K562 (cell line): Measurements from ENCODE around the gene SMOC2. TPM values are rescaled to one million over a fixed set of nuclear protein-coding genes. Genes with fewer than 3 reads are reported as not detected.

Experiments used
- ATAC-seq: fragments of 200-7000 bp; cut with Tn5 transposase; 3 replicates; pipeline ENCODE4 v1.9.1; 2020; ENCODE audit warnings: moderate library complexity
- BruUV-seq: library from RNA; stranded (reverse); fragments of 400-500 nt; replicated peaks from 2 replicates; lab custom pipeline; 2021; lab: Mats Ljungman, UMichigan
- CTCF ChIA-PET: fragments of 300-600 bp; formaldehyde crosslinking; extraction: SDS; loops from one replicate; lab custom pipeline; 2021; ENCODE audit warnings: low intra/inter-chr PET ratio; lab: Yijun Ruan, JAX
- POLR2A ChIA-PET: fragments of 300-600, 350-650 bp; sonication (Branson Sonifier 250); formaldehyde crosslinking; extraction: SDS; loops from one replicate; lab custom pipeline; 2021; ENCODE audit warnings: antibody characterized with exemption, inconsistent platforms; lab: Yijun Ruan, JAX
- DNase-seq, 4 experiments: peaks; one replicate each; pipeline versions ENCODE4 v3.0.0 to v3.0.0-alpha.2; 2011 to 2018; ENCODE audit warnings: low spot score in 3 of 4, mixed read lengths in 3 of 4; ENCODE audit errors: extremely low read depth in 1 of 4
- FAIRE-seq: peaks from 2 replicates; lab custom pipeline; 2011; peaks lifted over from hg19 to GRCh38; lab: Jason Lieb, UNC
- H2AFZ ChIP-seq: 2 replicates; pipeline ENCODE4 v1.6.0; 2011; ENCODE audit warnings: low read depth, low read length, control low read depth, inconsistent platforms
- H3K27ac ChIP-seq: fragments of 200-600 bp; 3 replicates; pipeline ENCODE4 v1.8.0; 2011; ENCODE audit warnings: low read depth, mild to moderate bottlenecking, control low read depth, inconsistent platforms, low read length, moderate library complexity, mixed read lengths; ENCODE audit errors: extremely low read depth
- H3K27me3 ChIP-seq, 2 experiments: fragments of 300-600 bp in 1 of 2; 2 replicates in 1 of 2; 3 replicates in 1 of 2; pipeline versions ENCODE4 v1.6.0 to v1.8.0; 2011; ENCODE audit warnings: inconsistent platforms in 2 of 2, low read length in 2 of 2, mild to moderate bottlenecking in 1 of 2, mixed read lengths in 1 of 2, moderate library complexity in 1 of 2; ENCODE audit not compliant: control insufficient read depth in 2 of 2, insufficient read depth in 2 of 2
- H3K36me3 ChIP-seq: fragments of 300-600 bp; 3 replicates; pipeline ENCODE4 v1.8.0; 2011; ENCODE audit warnings: mild to moderate bottlenecking, low read length, inconsistent platforms; ENCODE audit not compliant: control insufficient read depth, insufficient read depth
- H3K4me1 ChIP-seq, 2 experiments: fragments of 200-600 bp in 1 of 2; replicated peaks in 1 of 2; 2 replicates in 1 of 2; 3 replicates in 1 of 2; pipeline versions ENCODE4 v1.5.1 to v1.8.0; 2011; ENCODE audit warnings: inconsistent platforms in 2 of 2, low read length in 2 of 2, mild to moderate bottlenecking in 1 of 2, mixed read lengths in 1 of 2, moderate library complexity in 1 of 2; ENCODE audit not compliant: control insufficient read depth in 2 of 2, insufficient read depth in 2 of 2
- H3K4me2 ChIP-seq: 2 replicates; pipeline ENCODE4 v1.6.1; 2011; ENCODE audit warnings: low read length, control low read depth, inconsistent platforms, mixed read lengths; ENCODE audit not compliant: insufficient read depth
- H3K4me3 ChIP-seq: fragments of 200-600 bp; sonication (generic), shearing (Covaris generic); 2 replicates; pipeline ENCODE4 v1.5.1; 2016; ENCODE audit warnings: control low read depth, inconsistent platforms
- H3K79me2 ChIP-seq: fragments of 200-600 bp; 3 replicates; pipeline ENCODE4 v1.8.0; 2011; ENCODE audit warnings: low read length, inconsistent platforms; ENCODE audit not compliant: control insufficient read depth, insufficient read depth
- H3K9ac ChIP-seq, 2 experiments: 2 replicates each; pipeline versions ENCODE4 v1.6.0 to v1.6.1; 2011; ENCODE audit warnings: low read depth in 2 of 2, low read length in 2 of 2, control low read depth in 1 of 2, inconsistent platforms in 1 of 2, mild to moderate bottlenecking in 1 of 2, mixed read lengths in 1 of 2; ENCODE audit not compliant: insufficient read depth in 1 of 2
- H3K9me1 ChIP-seq: one replicate; pipeline ENCODE4 v1.6.0; 2011; ENCODE audit warnings: inconsistent platforms, mild to moderate bottlenecking, low read length, moderate library complexity; ENCODE audit not compliant: control insufficient read depth, insufficient read depth
- H3K9me3 ChIP-seq: replicated peaks from 2 replicates; pipeline ENCODE4 v1.5.1; 2011; ENCODE audit warnings: low read depth, low read length, inconsistent platforms; ENCODE audit not compliant: control insufficient read depth, insufficient read depth
- H4K20me1 ChIP-seq: replicated peaks from 2 replicates; pipeline ENCODE4 v1.6.1; 2011; ENCODE audit warnings: low read length, inconsistent platforms, mixed read lengths; ENCODE audit not compliant: control insufficient read depth, insufficient read depth
- BCOR ChIP-seq: fragments of 450-650 bp; IDR thresholded peaks from 2 replicates; pipeline ENCODE4 v1.6.1; 2016
- BMI1 ChIP-seq: fragments of 150-350 bp; IDR thresholded peaks from 2 replicates; pipeline ENCODE4 v1.6.1; 2014; ENCODE audit warnings: low read length
- KHSRP ChIP-seq: fragments of 450-650 bp; IDR thresholded peaks from 2 replicates; pipeline ENCODE4 v1.6.1; 2017
- LEF1 ChIP-seq: fragments of 450-650 bp; IDR thresholded peaks from 2 replicates; pipeline ENCODE4 v1.6.1; 2016; ENCODE audit warnings: mild to moderate bottlenecking
- MAX ChIP-seq: sonication (generic); formaldehyde crosslinking; IDR thresholded peaks from 2 replicates; pipeline ENCODE4 v1.9.0; 2022; ENCODE audit warnings: mild to moderate bottlenecking, missing genetic modification reagents
- MXI1 ChIP-seq: IDR thresholded peaks from 2 replicates; pipeline ENCODE4 v1.6.1; 2011; ENCODE audit warnings: low read depth, mild to moderate bottlenecking, improper control_type of control experiment, low read length
- POLR2AphosphoS5 ChIP-seq: IDR thresholded peaks from 2 replicates; pipeline ENCODE4 v1.6.1; 2011; ENCODE audit warnings: mild to moderate bottlenecking, low read depth, low read length, moderate library complexity; ENCODE audit not compliant: control insufficient read depth, insufficient read depth
- ZNF274 ChIP-seq: IDR thresholded peaks from 2 replicates; pipeline ENCODE4 v1.6.1; 2011; ENCODE audit warnings: low read depth, mild to moderate bottlenecking, low read length, moderate library complexity, borderline replicate concordance
- ZNF398 ChIP-seq: fragments of 250-450 bp; sonication (Bioruptor Pico); IDR thresholded peaks from 2 replicates; pipeline ENCODE4 v1.8.0; 2021; ENCODE audit warnings: moderate library complexity, mild to moderate bottlenecking, inconsistent platforms
- ZNF785 ChIP-seq: fragments of 250-450 bp; sonication (Bioruptor Pico); IDR thresholded peaks from 2 replicates; pipeline ENCODE4 v1.4.0; 2020; ENCODE audit warnings: mild to moderate bottlenecking
- WGBS: fragments of 100-300 bp; shearing (Covaris generic); methylation state at CpG from one replicate; pipeline ENCODE4 v1.1.6; 2016; ENCODE audit warnings: low coverage, mixed read lengths; ENCODE audit not compliant: insufficient coverage; ENCODE audit errors: missing lambda C conversion rate; 5-methylcytosine and 5-hydroxymethylcytosine counted together
- in situ Hi-C: fragments of 300-500 bp; cut with MboI; formaldehyde crosslinking; loops from 4 replicates; pipeline ENCODE4 v1.15.0; 2018; ENCODE audit warnings: inconsistent platforms, mixed read lengths
- intact Hi-C: fragments of 100-400 bp; cut with micrococcal nuclease; formaldehyde crosslinking; loops from 2 replicates; pipeline ENCODE4 v1.14.2; 2022
- polyA plus RNA-seq, 8 experiments: library from polyadenylated mRNA; depleted of rRNA in 4 of 8; stranded (reverse) in 5 of 8; unstranded in 3 of 8; fragments of >200 nt; fragmentation: Nextera tagmentation in 2 of 8; fragmentation: Illumina TruSeq in 1 of 8; extraction: Ambion mirVana in 2 of 8; extraction: Trizol in 1 of 8; gene quantifications; 2 replicates each; pipeline versions ENCODE4 v1.2.1 to v1.2.3, GENCODE V29; 2011 to 2014; ENCODE audit warnings: inconsistent platforms in 1 of 8, missing spikeins in 1 of 8
- total RNA-seq, 7 experiments: library from RNA; depleted of rRNA in 6 of 7; stranded (reverse); fragments of >200 nt in 6 of 7; fragmentation: Illumina TruSeq in 2 of 7; extraction: Trizol in 2 of 7; gene quantifications; 2 replicates each; pipeline versions ENCODE4 v1.2.1 to v1.2.3, GENCODE V29; 2011 to 2021; ENCODE audit warnings: low replicate concordance in 1 of 7
- TF ChIP-seq, protein P1 (sequence below): sonication (generic); formaldehyde crosslinking; IDR thresholded peaks from 2 replicates; pipeline ENCODE4 v1.8.0; 2022; ENCODE audit warnings: mild to moderate bottlenecking, missing genetic modification reagents

The SMOC2 gene
- total and polyA plus RNA-seq, 9 of the 15 experiments (the other 6 are each of a cell fraction or from before 2014, with no cell fraction given): 0.45 to 2.3 (median 1.1) TPM

GRCh38 chr6:168678588-168678987 lies 237.6 kb downstream of the SMOC2 start (continued):
- TF ChIP-seq ZNF398 (CRISPR knock-in tag) (no peak), ZNF785 (no peak), MXI1 (no peak), POLR2AphosphoS5 (no peak), MAX (no peak)

DNA sequence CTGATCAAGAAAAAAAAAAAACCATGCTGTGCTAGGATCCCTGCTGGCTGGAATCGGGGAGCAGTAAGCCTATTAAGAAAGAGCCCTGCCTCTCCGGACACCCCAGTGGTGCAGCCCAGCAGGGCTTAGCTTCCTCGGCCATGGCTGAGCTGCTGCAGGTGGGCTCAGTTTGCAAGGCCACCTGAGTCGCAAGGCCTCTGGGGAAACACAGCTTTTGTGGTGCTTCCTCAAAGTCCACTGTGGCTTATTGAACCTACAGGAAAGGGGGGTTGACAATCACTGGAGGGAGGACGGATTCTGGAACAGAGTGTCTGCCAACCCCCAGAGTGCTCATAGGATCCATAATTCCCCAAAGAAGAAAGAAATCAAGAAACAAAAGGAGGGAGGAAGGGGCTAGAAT lies 240.8 kb downstream of the SMOC2 start:
- H3K4me1 ChIP-seq: peaks cover 0 to 2% of the 10 kb centered on the region in 2 experiments; a peak in 1 of 5 replicates
- H2AFZ ChIP-seq: no peak overlapping the region
- 0 out of 2 replicates have a peak, but pooled peaks cover 3% of the 10 kb centered on the region for H4K20me1 ChIP-seq
- no peak overlapping the region for H3K4me3 ChIP-seq
- no TSS peak for BruUV-seq
- 0% methylated on average over 5 of the region's 5 CpGs for WGBS
- CTCF ChIA-PET: no interaction called here
- POLR2A ChIA-PET: interaction anchor here (0.5 kb wide), 1 partner anchor 439 kb away, joined by 3 read pairs; no protein-coding TSS in a partner anchor
- no peaks in the 10 kb centered on the region for H3K36me3 ChIP-seq
- H3K9me3 ChIP-seq: no peaks in the 10 kb centered on the region
- intact Hi-C loops: no loop called here
- TF ChIP-seq ZNF274: no peak
- TF ChIP-seq, protein P1, sequence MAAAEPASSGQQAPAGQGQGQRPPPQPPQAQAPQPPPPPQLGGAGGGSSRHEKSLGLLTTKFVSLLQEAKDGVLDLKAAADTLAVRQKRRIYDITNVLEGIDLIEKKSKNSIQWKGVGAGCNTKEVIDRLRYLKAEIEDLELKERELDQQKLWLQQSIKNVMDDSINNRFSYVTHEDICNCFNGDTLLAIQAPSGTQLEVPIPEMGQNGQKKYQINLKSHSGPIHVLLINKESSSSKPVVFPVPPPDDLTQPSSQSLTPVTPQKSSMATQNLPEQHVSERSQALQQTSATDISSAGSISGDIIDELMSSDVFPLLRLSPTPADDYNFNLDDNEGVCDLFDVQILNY: no peak
- TF ChIP-seq KHSRP: no peak
- no peak for TF ChIP-seq BMI1
- TF ChIP-seq LEF1: no peak
- TF ChIP-seq BCOR: no peak
- no peak overlapping the region for H3K27ac ChIP-seq
- H3K9ac ChIP-seq: no peak overlapping the region
- ATAC-seq (no peak), FAIRE-seq (no peak), DNase-seq (no peak)
- no peak overlapping the region for H3K4me2 ChIP-seq
- no peaks in the 10 kb centered on the region for H3K9me1 ChIP-seq
- H3K79me2 ChIP-seq: no peaks in the 10 kb centered on the region
- in situ Hi-C loops: no loop called here
- peaks cover 21 to 43% of the 10 kb centered on the region in 2 experiments; a peak in 4 of 5 replicates for H3K27me3 ChIP-seq
